Stomach (tissue), 9 donors: ENCODE data around the gene OLFML2A. TPM values are rescaled to one million over a fixed set of nuclear protein-coding genes. Genes with fewer than 3 reads are reported as not detected.
A peak's percentile ranks its signal among the peaks of the same experiment; 100 is the strongest.

Experiments
- DNase-seq, 2 donors: peaks; one replicate each; pipeline versions ENCODE4 v3.0.0 to v3.0.0-alpha.2; 2013 to 2019
- H3K27ac ChIP-seq, 5 donors: fragments of 200-600 bp in 4 of 5; sonication (generic) in 4 of 5; one replicate each; pipeline ENCODE4 v1.5.1; 2013 to 2019; ENCODE audit warnings: mild to moderate bottlenecking in 1 of 5, moderate library complexity in 1 of 5
- H3K27me3 ChIP-seq, 3 donors: fragments of 200-600 bp; sonication (generic); one replicate each; pipeline ENCODE4 v1.5.1; 2017 to 2019; ENCODE audit warnings: mixed run types in 1 of 3
- H3K36me3 ChIP-seq, 4 donors: fragments of 200-600 bp; sonication (generic); 1 replicate in 3 of 4; 2 replicates in 1 of 4; pipeline ENCODE4 v1.5.1; 2016 to 2019
- H3K4me1 ChIP-seq, 4 donors: fragments of 200-600 bp; sonication (generic); one replicate each; pipeline ENCODE4 v1.5.1; 2016 to 2019
- H3K4me3 ChIP-seq, 4 donors: fragments of 200-600 bp; sonication (generic) in 3 of 4; one replicate each; pipeline ENCODE4 v1.5.1; 2016 to 2019; ENCODE audit warnings: mild to moderate bottlenecking in 1 of 4
- H3K9me3 ChIP-seq, 4 donors: fragments of 200-600 bp; sonication (generic); one replicate each; pipeline ENCODE4 v1.5.1; 2016 to 2019
- CTCF ChIP-seq, 7 experiments: fragments of 450-650 bp in 4 of 7; fragments of 200-600 bp in 3 of 7; sonication (generic) in 3 of 7; IDR thresholded peaks; one replicate each; pipeline ENCODE4 v1.5.1; 2016 to 2019; ENCODE audit warnings: antibody characterized with exemption in 7 of 7, control low read depth in 2 of 7, mild to moderate bottlenecking in 1 of 7
- EP300 ChIP-seq: sonication (generic); formaldehyde crosslinking; IDR thresholded peaks from one replicate; pipeline ENCODE4 v1.6.1; 2017; ENCODE audit warnings: antibody characterized with exemption
- POLR2A ChIP-seq, 4 donors: fragments of 450-650 bp; IDR thresholded peaks; one replicate each; pipeline ENCODE4 v1.6.1; 2016; ENCODE audit warnings: antibody characterized with exemption in 4 of 4, control low read depth in 2 of 4, mild to moderate bottlenecking in 1 of 4, moderate library complexity in 1 of 4
- POLR2AphosphoS5 ChIP-seq, 3 donors: sonication (generic); formaldehyde crosslinking; IDR thresholded peaks; one replicate each; pipeline ENCODE4 v1.6.1; 2016; ENCODE audit warnings: antibody characterized with exemption in 3 of 3
- WGBS, 5 donors: extraction: QIAGEN DNeasy Blood & Tissue Kit in 3 of 5; methylation state at CpG; one replicate each; pipeline versions ENCODE4 v1.1.5 to v1.1.7; 2013 to 2018; 5-methylcytosine and 5-hydroxymethylcytosine counted together
- intact Hi-C: fragments of 100-400 bp; cut with DNase I; formaldehyde crosslinking; loops from one replicate; pipeline ENCODE4 v1.15.1; 2023; ENCODE audit warnings: low total_unique reads
- polyA plus RNA-seq, 3 donors: library from polyadenylated mRNA; stranded (reverse); fragments of 200-250 nt; gene quantifications; one replicate each; pipeline ENCODE4 v1.2.3, GENCODE V29; 2013
- total RNA-seq, 5 donors: library from RNA; depleted of rRNA; stranded (reverse); fragments of >200 nt; gene quantifications; one replicate each; pipeline versions ENCODE4 v1.1.0 to v1.2.3, GENCODE V29; 2014 to 2016
- donor health status: healthy with polysubstance abuse.
- donor health status: Bipolar disorder and iron deficiency.
- donor health status: healthy.

The OLFML2A gene
- total and polyA plus RNA-seq, 8 donors, result 0.56 to 91.2 (median 3.5) TPM

- Histone ChIP-seq H3K36me3 (no peaks in the 10 kb centered on the region), H3K27ac (no peak overlapping the region), H3K9me3 (no peaks in the 10 kb centered on the region), H3K27me3 (peaks cover 3 to 98% (median 15%) of the 10 kb centered on the region in 3 donors), H3K4me1 (no peaks in the 10 kb centered on the region), H3K4me3 (no peak overlapping the region)
- intact Hi-C loops, result no loop called here
- no peak for DNase-seq
- TF ChIP-seq POLR2A (IDR thresholded peaks at IDR 0.05), result no peak
- WGBS, 5 donors, result 19 to 32% (median 29%) methylated on average over 6 of the region's 6 CpGs
Observed at GRCh38 chr9:124757616-124758015, 19.3 kb upstream of the OLFML2A start.

DNA sequence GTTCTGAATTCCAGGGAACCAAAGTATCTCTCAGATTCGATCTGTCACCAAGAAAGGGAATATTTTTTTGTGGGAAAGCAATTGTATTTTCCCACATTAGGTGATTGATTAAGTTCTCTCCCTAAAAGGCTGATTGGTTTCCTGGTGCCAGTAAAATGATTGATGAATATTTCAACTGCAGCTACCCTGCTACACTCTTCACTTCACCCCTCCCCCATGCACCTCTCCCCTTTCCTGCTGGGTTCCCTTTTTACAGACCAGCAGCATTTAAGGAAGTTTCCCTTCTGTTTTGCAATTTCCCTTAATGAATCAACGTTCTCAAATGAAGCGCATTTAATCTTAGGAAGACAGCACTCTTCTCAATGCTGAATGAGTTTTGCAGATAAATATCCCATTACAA, 18.9 kb upstream of the OLFML2A start:
- no peaks in the 10 kb centered on the region for H3K9me3 ChIP-seq
- peaks cover 3 to 100% (median 19%) of the 10 kb centered on the region in 3 donors for H3K27me3 ChIP-seq
- no peak for TF ChIP-seq POLR2A (IDR thresholded peaks at IDR 0.05)
- TF ChIP-seq EP300, result no peak
- TF ChIP-seq POLR2AphosphoS5 (IDR thresholded peaks at IDR 0.05), result no peak
- no peak for TF ChIP-seq CTCF (IDR thresholded peaks at IDR 0.05)
- no peak overlapping the region for H3K4me3 ChIP-seq
- no peak overlapping the region for H3K27ac ChIP-seq
- 25 to 37% (median 33%) methylated on average over 3 of the region's 3 CpGs for WGBS, 5 donors
- intact Hi-C loops, result no loop called here
- DNase-seq, result peak in 1 of 2 donors; percentile 41
- no peaks in the 10 kb centered on the region for H3K4me1 ChIP-seq
- no peaks in the 10 kb centered on the region for H3K36me3 ChIP-seq

GRCh38 chr9:124758691-124759090, 18.2 kb upstream of the OLFML2A start:
- no peak for TF ChIP-seq EP300
- TF ChIP-seq POLR2A (IDR thresholded peaks at IDR 0.05), result no peak
- TF ChIP-seq POLR2AphosphoS5 (IDR thresholded peaks at IDR 0.05), result no peak
- TF ChIP-seq CTCF (IDR thresholded peaks at IDR 0.05), result no peak
- no peaks in the 10 kb centered on the region for H3K36me3 ChIP-seq
- DNase-seq, result no peak
- H3K27me3 ChIP-seq, result peaks cover 3 to 100% (median 16%) of the 10 kb centered on the region in 3 donors
- no peaks in the 10 kb centered on the region for H3K4me1 ChIP-seq
- intact Hi-C loops, result no loop called here
- H3K27ac ChIP-seq, result no peak overlapping the region
- no peaks in the 10 kb centered on the region for H3K9me3 ChIP-seq
- no peak overlapping the region for H3K4me3 ChIP-seq

GRCh38 chr9:124759327-124759726, 17.6 kb upstream of the OLFML2A start:
- intact Hi-C loops, result no loop called here
- Histone ChIP-seq H3K27me3 (peaks cover 3 to 100% (median 10%) of the 10 kb centered on the region in 3 donors), H3K4me3 (no peak overlapping the region)

More at GRCh38 chr9:124759327-124759726, 17.6 kb upstream of the OLFML2A start:
- 80 to 94% (median 82%) methylated on average over 2 of the region's 2 CpGs for WGBS, 5 donors
- no peak overlapping the region for H3K27ac ChIP-seq
- H3K9me3 ChIP-seq, result no peaks in the 10 kb centered on the region
- H3K36me3 ChIP-seq, result no peaks in the 10 kb centered on the region
- TF ChIP-seq EP300 (no peak), CTCF (IDR thresholded peaks at IDR 0.05) (no peak), POLR2AphosphoS5 (IDR thresholded peaks at IDR 0.05) (no peak), POLR2A (IDR thresholded peaks at IDR 0.05) (no peak)
- H3K4me1 ChIP-seq, result no peaks in the 10 kb centered on the region
- DNase-seq, result no peak
